ENCODE measurements around the gene DRC7.

DRC7 gene

GRCh38 chr16:57681950-57682728 is 12.5 kb upstream of the DRC7 start:
- no peak for ATAC-seq
- Mint-ChIP-seq H3K4me3 (no peak overlapping the region), H3K9me3 (no peaks in the 10 kb centered on the region), H3K27me3 (no peaks in the 10 kb centered on the region), H3K27ac (no peak overlapping the region), H3K36me3 (no peaks in the 10 kb centered on the region), H3K4me1 (peaks cover 8% of the 10 kb centered on the region)

- Mint-ChIP-seq H3K4me3 (no peak overlapping the region), H3K36me3 (no peaks in the 10 kb centered on the region), H3K4me1 (peaks cover 8% of the 10 kb centered on the region), H3K27ac (no peak overlapping the region), H3K9me3 (no peaks in the 10 kb centered on the region), H3K27me3 (no peaks in the 10 kb centered on the region)
- ATAC-seq: no peak
These were observed 11.6 kb upstream of the DRC7 start for GRCh38 chr16:57682809-57683635.

GRCh38 chr16:57683636-57684545 is 10.7 kb upstream of the DRC7 start:
- Mint-ChIP-seq H3K27ac (no peak overlapping the region), H3K36me3 (no peaks in the 10 kb centered on the region), H3K4me1 (peaks cover 8% of the 10 kb centered on the region), H3K9me3 (no peaks in the 10 kb centered on the region), H3K27me3 (no peaks in the 10 kb centered on the region), H3K4me3 (no peak overlapping the region)
- ATAC-seq: no peak

GRCh38 chr16:57684626-57685358 is 9.8 kb upstream of the DRC7 start:
- no peak for ATAC-seq
- H3K27ac Mint-ChIP-seq: no peak overlapping the region
- H3K27me3 Mint-ChIP-seq: no peaks in the 10 kb centered on the region

GRCh38 chr16:57685633-57686032 is 9.0 kb upstream of the DRC7 start:
- H3K27ac Mint-ChIP-seq: no peak overlapping the region
- H3K4me3 Mint-ChIP-seq: no peak overlapping the region
- no peaks in the 10 kb centered on the region for H3K27me3 Mint-ChIP-seq
- H3K4me1 Mint-ChIP-seq: peaks cover 16% of the 10 kb centered on the region
- no peaks in the 10 kb centered on the region for H3K9me3 Mint-ChIP-seq
- no peaks in the 10 kb centered on the region for H3K36me3 Mint-ChIP-seq
- ATAC-seq: no peak

More at GRCh38 chr16:57684626-57685358, 9.8 kb upstream of the DRC7 start:
- Mint-ChIP-seq H3K36me3 (no peaks in the 10 kb centered on the region), H3K4me3 (no peak overlapping the region), H3K9me3 (no peaks in the 10 kb centered on the region), H3K4me1 (peaks cover 12% of the 10 kb centered on the region)

- no peak overlapping the region for H3K4me3 Mint-ChIP-seq
- no peaks in the 10 kb centered on the region for H3K36me3 Mint-ChIP-seq
- H3K9me3 Mint-ChIP-seq: no peaks in the 10 kb centered on the region
- no peak for ATAC-seq
- H3K27me3 Mint-ChIP-seq: no peaks in the 10 kb centered on the region
- peaks cover 21% of the 10 kb centered on the region for H3K4me1 Mint-ChIP-seq
- H3K27ac Mint-ChIP-seq: no peak overlapping the region
These were observed 8.0 kb upstream of the DRC7 start for GRCh38 chr16:57686577-57686976.

- Mint-ChIP-seq H3K27ac (no peak overlapping the region), H3K4me1 (peaks cover 21% of the 10 kb centered on the region), H3K4me3 (no peak overlapping the region), H3K36me3 (no peaks in the 10 kb centered on the region), H3K27me3 (no peaks in the 10 kb centered on the region), H3K9me3 (no peaks in the 10 kb centered on the region)
- ATAC-seq: no peak
These were observed 7.2 kb upstream of the DRC7 start for GRCh38 chr16:57687363-57687929.

- no peaks in the 10 kb centered on the region for H3K27me3 Mint-ChIP-seq
- no peak for ATAC-seq
- no peaks in the 10 kb centered on the region for H3K9me3 Mint-ChIP-seq
- no peaks in the 10 kb centered on the region for H3K36me3 Mint-ChIP-seq
- peaks cover 21% of the 10 kb centered on the region for H3K4me1 Mint-ChIP-seq
- H3K4me3 Mint-ChIP-seq: no peak overlapping the region
- H3K27ac Mint-ChIP-seq: no peak overlapping the region
These were observed 6.1 kb upstream of the DRC7 start for GRCh38 chr16:57688487-57688986.

- H3K4me3 Mint-ChIP-seq: no peak overlapping the region
- ATAC-seq: peak; percentile 14
- H3K36me3 Mint-ChIP-seq: no peaks in the 10 kb centered on the region
- no peaks in the 10 kb centered on the region for H3K27me3 Mint-ChIP-seq
- H3K27ac Mint-ChIP-seq: peak overlapping the region; percentile 17
- H3K4me1 Mint-ChIP-seq: peaks cover 21% of the 10 kb centered on the region
- no peaks in the 10 kb centered on the region for H3K9me3 Mint-ChIP-seq
These were observed 5.4 kb upstream of the DRC7 start for GRCh38 chr16:57688987-57689761.

- peaks cover 27% of the 10 kb centered on the region for H3K4me1 Mint-ChIP-seq
These were observed 4.6 kb upstream of the DRC7 start for GRCh38 chr16:57689762-57690558.

GRCh38 chr16:57690782-57691471 is 3.7 kb upstream of the DRC7 start:
- Mint-ChIP-seq H3K9me3 (no peaks in the 10 kb centered on the region), H3K27me3 (no peaks in the 10 kb centered on the region), H3K4me1 (peaks cover 33% of the 10 kb centered on the region), H3K27ac (peak overlapping the region; percentile 62), H3K36me3 (no peaks in the 10 kb centered on the region), H3K4me3 (no peak overlapping the region)
- ATAC-seq: no peak

More at GRCh38 chr16:57689762-57690558, 4.6 kb upstream of the DRC7 start:
- H3K9me3 Mint-ChIP-seq: no peaks in the 10 kb centered on the region
- H3K27me3 Mint-ChIP-seq: no peaks in the 10 kb centered on the region
- peak overlapping the region; percentile 17 for H3K27ac Mint-ChIP-seq
- no peaks in the 10 kb centered on the region for H3K36me3 Mint-ChIP-seq
- ATAC-seq: peak; percentile 63
- no peak overlapping the region for H3K4me3 Mint-ChIP-seq

- no peaks in the 10 kb centered on the region for H3K9me3 Mint-ChIP-seq
These were observed 2.0 kb upstream of the DRC7 start for GRCh38 chr16:57692636-57693035.

More at GRCh38 chr16:57692636-57693035, 2.0 kb upstream of the DRC7 start:
- ATAC-seq: no peak
- Mint-ChIP-seq H3K27me3 (no peaks in the 10 kb centered on the region), H3K4me3 (no peak overlapping the region), H3K36me3 (no peaks in the 10 kb centered on the region), H3K27ac (no peak overlapping the region), H3K4me1 (peaks cover 33% of the 10 kb centered on the region)

All from stimulated activated memory B cell treated with anti-CD40 and anti-IgM and Interleukin-4, amounts not matched to agents 10 μg/mL and 1 μg/mL and 100 μg/mL, for 72 hours (primary cell).